Limb (tissue), 2 donors: ENCODE measurements around the gene PTN.

Source experiments
- DNase-seq, 2 donors: peaks; one replicate each; pipeline ENCODE4 v3.0.0-alpha.2; 2016; ENCODE audit errors: extremely low spot score in 2 of 2

PTN gene

GRCh38 chr7:137324796-137325696 lies 18.5 kb downstream of the PTN start:
- no peak for DNase-seq

- peak in 1 of 2 donors; percentile 65 for DNase-seq
These were observed 26.7 kb downstream of the PTN start for GRCh38 chr7:137316648-137317353.

- no peak for DNase-seq
These were observed 30.3 kb downstream of the PTN start for GRCh38 chr7:137313201-137313600.

GRCh38 chr7:137306748-137307147 lies 36.8 kb downstream of the PTN start:
- DNase-seq: no peak

GRCh38 chr7:137305901-137306621 lies 37.5 kb downstream of the PTN start:
- peak in 1 of 2 donors; percentile 55 for DNase-seq

- no peak for DNase-seq
These were observed 38.8 kb downstream of the PTN start for GRCh38 chr7:137304624-137305235.

GRCh38 chr7:137304165-137304564 lies 39.4 kb downstream of the PTN start:
- no peak for DNase-seq

- no peak for DNase-seq
These were observed 41.5 kb downstream of the PTN start for GRCh38 chr7:137302081-137302480.

- peak in 1 of 2 donors; percentile 33 for DNase-seq
These were observed 45.1 kb downstream of the PTN start for GRCh38 chr7:137298464-137298794.

GRCh38 chr7:137297551-137298463 lies 45.7 kb downstream of the PTN start:
- no peak for DNase-seq

GRCh38 chr7:137296576-137296975 lies 47.0 kb downstream of the PTN start:
- peak in 1 of 2 donors; percentile 38 for DNase-seq

- no peak for DNase-seq
These were observed 47.7 kb downstream of the PTN start for GRCh38 chr7:137295739-137296324.

- no peak for DNase-seq
These were observed 54.4 kb downstream of the PTN start for GRCh38 chr7:137289101-137289500.

- DNase-seq: no peak
These were observed 55.8 kb downstream of the PTN start for GRCh38 chr7:137287651-137288258.

- no peak for DNase-seq
These were observed 60.4 kb downstream of the PTN start for GRCh38 chr7:137283153-137283552.

- DNase-seq: no peak
These were observed 61.5 kb downstream of the PTN start for GRCh38 chr7:137282043-137282442.

GRCh38 chr7:137276189-137276588 lies 67.3 kb downstream of the PTN start:
- DNase-seq: no peak

GRCh38 chr7:137272249-137272648 lies 71.3 kb downstream of the PTN start:
- DNase-seq: no peak

GRCh38 chr7:137269240-137269639 lies 74.3 kb downstream of the PTN start:
- DNase-seq: no peak
